Embryonic facial prominence (tissue), 1 donor: ENCODE measurements around the gene MYO15B.
"Not testable (repeated sequence)": the region's sequence is repeated elsewhere in the genome, so short reads cannot be mapped to it uniquely, and the experiment has no call there.

Source experiments
- DNase-seq: peaks from one replicate; pipeline ENCODE4 v3.0.0-alpha.2; 2016; ENCODE audit errors: extremely low spot score

Gene MYO15B

DNA sequence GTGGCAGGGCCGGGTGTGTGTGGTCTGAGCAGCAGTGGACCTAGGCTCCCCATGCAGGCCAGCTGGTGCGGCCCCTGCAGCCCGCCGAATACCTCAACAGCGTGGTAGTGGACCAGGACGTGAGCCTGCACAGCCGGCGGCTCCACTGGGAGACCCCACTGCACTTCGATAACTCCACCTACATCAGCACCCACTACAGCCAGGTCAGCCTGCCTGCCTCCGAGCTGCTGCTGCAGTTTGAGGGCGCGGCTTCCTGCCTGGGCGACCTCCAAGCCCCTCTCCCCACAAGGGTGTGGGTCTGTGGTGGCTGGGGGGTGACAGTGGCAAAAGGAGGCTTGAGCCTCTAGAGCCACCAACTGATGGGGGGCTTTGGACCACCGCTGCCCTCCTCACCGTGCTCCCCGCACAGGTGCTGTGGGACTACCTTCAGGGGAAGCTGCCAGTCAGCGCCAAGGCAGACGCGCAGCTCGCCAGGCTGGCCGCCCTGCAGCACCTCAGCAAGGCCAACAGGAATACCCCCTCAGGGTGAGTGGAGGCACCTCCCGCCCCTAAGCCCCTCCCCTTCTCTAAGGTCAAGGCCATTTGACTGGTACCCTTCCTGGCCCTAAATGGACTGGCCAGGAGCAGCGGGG lies 37.2 kb downstream of the MYO15B start:
- no peak for DNase-seq

DNA sequence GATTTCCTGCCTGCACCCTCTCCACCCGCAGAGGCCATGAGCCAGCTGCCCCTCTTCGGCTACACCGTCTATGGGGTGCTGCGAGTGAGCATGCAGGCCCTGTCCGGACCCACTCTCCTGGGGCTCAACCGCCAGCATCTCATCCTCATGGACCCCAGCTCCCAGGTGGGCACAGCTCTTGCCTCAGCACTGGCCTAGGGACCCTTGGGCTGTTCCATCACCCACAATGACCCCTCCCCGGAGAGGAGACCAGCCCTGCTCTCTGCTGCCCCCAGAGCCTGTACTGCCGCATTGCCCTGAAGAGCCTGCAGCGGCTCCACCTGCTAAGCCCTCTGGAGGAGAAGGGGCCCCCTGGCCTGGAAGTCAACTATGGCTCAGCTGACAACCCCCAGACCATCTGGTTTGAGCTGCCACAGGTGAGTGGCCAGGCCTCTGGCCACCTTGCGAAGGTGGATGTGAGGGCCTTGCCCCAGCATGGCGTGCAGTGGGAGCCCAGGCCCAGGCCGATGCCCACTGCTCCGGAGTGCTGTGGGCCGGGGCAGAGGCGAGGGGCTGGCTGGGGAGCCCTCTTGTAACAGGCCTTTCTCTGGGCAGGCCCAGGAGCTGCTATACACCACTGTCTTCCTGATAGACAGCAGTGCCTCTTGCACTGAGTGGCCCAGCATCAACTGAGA lies 38.4 kb downstream of the MYO15B start:
- DNase-seq, result no peak

DNA sequence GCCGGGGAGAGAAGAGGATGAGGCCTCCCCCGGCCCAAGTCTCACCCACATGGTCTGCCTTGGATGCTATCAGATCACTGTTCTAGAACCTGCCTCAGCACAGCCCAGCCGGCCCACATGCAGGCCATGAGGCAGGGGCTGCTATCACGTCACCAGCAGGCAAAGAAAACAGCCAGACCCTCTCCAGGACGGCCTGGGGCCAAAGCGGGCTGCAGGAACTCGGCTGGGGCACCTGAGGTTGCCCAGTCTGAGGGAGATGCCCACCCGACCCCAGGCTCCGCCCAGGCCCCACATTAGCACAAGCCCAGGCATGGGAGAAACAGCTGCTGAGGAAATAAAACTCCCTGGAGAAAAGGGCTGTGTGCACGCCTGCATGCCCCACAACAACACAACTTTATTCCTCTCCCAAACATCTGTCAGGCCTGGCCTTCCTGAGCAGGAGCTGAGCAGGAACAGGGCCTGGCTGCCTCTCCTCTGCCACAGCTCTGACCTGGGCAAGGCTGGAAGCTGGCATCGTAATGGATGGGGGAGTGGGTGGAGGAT lies 39.0 kb downstream of the MYO15B start:
- DNase-seq, result no peak

DNA sequence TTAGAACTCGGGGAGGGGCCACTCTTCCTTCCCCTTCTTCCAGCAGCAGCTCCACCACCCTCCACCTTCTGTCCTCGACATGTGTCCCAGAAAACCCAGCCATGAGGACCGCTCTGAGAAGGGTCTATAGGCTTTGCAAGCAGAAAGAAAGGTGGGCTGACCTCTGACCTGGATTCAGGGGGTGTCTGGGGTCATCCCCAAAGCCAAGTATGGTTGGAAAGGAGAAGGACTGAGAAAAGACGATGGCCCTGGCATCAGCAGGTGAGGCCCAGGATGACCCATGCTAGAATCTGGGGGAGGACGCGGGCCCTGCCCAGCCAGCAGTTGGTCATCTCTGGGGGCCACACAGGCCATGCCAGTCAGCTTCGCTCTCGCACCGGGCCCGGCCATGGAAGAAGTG lies 39.5 kb downstream of the MYO15B start:
- no peak for DNase-seq

DNA sequence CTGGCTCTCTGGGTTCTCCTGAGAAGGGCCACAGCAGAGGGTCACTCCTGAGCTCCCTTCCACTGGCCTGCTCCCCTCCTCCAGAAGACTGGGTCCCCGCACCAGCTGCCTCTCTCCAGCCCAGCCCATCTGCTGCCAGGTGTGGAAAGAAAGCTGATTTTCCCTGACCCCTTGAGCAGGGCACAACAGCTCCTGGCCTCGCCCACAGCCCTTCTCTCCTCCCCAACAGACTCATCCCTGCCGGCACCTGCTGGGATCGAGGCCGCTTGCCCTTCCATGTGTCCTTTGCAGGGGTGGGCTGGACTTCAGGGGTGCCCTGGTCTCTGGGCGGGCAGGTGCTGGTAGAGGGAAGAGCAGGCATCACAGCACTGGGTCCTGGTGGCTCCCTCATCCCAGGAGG lies 40.8 kb downstream of the MYO15B start:
- DNase-seq, result no peak

DNA sequence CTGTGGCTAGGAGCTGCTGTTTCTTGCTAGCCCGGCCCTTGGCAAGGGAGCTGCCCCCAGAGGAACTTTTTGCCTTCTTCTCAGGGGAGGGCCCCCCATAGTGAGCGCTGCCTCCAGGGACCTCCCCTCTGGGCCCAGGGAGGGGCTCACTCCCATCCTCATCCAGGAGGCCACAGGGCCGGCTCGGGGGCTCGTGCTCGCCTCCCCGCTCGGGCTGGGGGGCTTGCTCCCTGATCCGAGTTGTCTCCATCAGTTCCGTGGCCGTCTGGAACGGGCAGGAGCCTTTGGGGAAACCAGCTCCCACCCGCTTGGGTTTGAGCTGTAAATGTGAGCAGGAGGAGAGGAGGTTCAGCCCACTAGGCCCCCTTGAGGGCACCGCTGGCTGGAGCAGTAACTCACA lies 41.6 kb downstream of the MYO15B start:
- no peak for DNase-seq

DNA sequence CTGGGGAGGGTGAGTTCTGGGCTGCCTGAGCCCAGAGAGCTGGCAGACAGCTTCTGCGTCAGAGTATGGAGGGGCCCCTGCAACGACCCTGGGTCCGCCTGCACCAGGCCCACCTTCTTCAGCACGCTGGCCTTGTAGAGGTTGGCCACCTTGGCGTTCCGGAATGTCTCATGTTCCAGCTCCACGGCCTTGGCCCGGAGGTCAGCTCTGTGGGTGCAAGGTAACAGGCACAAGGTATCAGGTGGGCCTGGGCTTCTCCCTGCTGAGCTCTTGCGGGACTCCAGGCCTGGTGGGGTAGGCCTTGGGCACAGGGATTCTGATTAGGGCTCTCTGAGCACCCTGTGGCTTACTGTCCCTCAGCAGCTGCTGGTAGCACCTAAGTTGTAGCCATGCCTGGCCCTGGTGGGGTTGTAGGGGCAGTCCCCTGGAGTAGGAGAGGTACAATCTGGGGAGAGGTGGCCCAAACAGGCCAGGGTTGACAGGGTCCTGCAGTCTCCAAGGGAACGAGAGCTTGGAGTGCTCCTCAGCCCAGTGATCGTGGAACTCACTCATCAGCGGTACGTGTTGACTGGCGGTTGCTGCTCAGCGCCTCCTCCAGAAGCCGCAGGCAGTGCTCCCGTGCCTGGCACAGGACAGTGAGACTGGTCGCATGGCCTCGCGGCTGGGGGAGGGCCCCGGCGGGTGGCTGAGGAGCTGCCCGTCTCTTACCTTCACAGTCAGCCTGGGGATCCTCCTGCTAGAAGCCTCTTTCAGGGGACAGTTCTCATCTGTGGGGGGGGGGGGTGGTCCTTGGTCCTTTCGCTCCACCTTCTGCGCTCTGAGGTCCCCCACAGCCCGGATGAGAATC lies 42.7 kb downstream of the MYO15B start:
- no peak for DNase-seq

DNA sequence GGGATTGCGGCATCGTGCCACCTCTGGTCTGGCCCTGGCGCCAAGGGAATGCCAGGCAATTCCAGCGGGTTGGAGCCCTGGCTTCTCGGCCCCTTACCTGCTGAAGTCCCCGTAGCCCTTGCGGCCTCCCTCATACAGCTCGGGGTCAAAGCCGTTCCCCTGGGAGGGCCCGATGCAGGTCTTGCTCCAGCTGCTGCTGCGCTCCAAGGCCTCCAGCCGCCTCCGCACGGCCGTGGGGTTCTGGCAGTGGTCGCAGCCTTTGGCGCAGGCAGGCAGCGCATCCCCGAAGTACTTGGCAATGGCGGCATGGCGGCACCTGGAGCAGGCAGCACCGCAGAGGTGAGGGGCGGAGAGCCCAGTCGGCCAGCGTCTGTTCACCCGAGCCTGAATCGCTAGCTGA lies 43.8 kb downstream of the MYO15B start:
- no peak for DNase-seq

DNA sequence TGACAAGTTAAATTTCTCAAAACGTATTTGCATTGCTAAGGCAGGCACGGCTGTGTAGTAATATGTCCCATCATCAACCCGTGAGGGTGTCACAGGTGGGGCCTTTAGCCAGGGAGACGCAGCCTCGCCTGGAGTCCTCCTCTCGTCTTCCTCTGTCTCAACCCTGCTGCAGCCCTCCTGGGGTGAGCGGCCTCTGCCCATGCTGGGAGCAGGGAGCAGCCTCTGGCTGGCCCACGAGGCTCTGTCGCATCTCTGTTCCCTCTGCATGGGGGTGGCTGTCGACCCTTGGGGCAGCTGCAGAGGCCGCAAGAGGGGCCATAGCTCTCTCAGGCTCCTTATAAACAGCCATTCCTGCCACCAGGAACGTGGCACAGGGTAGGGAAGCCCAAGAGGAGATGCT lies 44.8 kb downstream of the MYO15B start:
- no peak for DNase-seq

DNA sequence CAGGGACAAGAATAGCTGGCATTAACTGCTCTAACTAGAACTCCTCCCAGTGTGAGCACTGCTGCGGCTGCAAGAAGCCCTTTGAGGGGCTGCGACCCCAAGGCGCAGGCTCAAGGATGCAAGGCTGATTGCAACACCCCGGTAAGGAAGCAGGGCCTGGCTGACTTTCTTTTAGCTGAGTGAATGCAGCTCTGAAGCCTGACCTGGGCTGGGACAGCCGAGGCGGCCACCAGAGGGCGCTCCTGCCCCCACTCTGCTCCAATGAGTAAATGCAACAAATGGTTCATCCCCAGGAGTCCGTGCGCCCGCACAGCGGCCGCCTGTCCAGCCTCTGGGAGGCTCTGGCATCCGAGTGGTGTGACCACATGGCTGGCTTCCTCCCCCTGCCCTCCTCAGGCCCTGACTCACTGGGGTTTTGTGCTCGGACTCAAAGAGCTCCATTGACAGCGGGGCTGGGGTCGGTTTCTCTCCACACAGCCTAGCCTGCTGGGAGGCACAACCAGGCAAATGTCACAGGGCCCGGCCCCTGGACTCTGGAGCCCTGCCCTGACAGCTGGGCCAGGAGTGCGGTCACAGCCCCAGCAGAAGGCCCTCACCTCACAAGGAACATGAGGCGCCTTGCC lies 45.4 kb downstream of the MYO15B start, which contains the start of gene SMIM5:
SMIM5 (plus strand) TSS at position 572 of the 623 bp plus-strand sequence. CDS start 6,768 bp downstream, outside the sequence.
- DNase-seq, result peak; percentile 29

DNA sequence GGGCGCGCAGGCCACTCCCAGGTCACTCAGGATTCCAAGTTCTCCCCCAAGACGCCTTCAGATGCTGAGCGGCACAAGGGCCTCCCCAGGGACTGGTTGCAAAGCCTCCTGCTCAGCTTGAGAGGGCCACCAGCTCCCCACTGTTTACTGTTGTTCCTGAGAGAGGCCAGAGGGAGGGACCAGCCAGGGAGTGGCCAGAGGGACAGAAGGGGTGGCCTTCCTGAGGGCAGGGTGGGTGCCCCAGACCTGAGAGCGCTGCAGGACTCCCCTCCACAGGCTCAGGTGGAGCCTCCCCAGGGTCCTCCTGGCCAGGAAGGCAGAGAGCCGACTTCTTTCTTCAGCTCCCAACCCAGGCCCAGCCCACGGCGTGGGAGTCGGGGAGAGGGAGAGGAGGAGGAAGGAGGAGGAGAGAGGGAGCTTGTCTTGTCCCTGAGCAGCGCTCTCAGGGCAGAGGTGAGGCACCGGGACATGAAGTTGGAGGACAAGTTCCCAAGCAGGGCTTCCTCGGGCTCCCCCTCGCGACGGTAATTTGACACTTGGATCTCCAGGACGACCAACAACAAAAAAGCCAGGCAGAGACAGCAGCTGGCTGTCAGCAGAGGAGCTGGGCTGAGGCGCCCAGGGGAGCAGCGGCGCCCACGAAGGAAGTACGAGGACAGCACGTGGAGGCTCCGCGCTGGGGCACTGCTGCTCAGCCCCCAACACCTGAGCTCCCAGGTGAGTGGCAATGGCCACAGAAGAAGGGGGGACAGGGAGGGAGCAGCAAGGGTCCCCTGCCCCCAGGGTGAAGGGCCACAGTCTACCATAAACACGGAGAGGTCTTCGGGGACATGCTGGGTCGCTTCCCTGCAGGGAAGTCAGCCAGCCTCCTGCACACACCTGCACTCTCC lies 46.1 kb downstream of the MYO15B start:
- DNase-seq, result peak; percentile 84

DNA sequence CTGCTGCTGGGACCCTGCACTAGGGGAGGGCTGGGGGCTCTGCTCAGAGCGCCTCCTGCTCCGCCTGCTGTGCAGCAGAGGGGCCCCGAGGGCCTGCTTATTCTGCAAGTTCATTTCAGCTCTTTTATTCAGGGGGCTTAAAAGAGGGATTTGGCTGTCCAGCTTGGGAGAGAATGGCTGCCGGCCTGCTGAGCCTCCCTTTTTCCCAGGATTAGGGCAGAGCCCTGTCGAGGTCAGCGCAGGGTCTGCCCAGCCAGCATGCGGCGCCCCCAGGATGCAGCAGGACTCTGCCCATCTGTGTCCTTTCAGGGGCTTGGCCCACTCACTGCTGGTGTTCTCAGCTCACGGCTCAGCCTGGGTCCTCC lies 46.8 kb downstream of the MYO15B start:
- DNase-seq, result no peak

DNA sequence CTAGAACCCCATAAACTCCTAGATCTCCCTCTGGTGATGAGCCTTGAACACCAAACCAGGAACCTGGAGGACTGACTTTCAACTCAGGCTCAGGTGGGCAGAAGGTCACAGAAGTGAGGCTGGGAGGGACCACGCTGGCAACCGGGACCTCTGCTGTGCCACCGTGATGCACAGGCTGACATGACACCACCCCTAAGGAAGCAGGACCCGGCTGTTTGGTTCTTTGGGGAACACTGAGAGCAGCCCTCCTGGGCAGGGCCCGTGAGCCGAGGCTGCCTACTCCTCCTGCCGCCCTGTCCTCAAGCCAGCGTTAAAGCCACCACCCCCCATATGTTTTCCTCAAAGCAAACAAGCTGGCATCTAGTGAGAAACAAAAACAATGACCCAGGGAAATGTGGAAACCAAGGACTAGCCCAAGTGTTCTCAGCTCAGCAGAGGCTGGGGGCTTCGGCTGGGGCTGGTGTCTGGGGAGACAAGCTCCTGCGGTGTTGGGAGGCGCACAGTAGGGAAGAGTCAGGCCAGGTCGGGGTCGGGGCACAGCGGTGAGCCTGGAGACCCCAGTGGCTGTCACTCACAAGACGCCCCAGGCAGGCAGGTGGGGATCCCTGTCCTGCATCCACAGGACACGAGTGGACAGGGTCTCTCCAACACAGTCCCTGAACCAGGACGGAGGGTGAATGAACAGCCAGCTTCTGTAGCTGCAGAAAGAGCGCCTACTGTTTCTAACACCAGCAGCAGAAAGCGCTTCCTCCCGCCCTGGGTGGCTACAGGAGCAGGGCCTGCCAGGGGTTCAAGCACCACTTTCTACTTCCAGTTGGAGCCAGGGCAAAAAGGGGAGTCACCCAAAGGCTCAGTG lies 47.4 kb downstream of the MYO15B start:
- DNase-seq, result no peak

DNA sequence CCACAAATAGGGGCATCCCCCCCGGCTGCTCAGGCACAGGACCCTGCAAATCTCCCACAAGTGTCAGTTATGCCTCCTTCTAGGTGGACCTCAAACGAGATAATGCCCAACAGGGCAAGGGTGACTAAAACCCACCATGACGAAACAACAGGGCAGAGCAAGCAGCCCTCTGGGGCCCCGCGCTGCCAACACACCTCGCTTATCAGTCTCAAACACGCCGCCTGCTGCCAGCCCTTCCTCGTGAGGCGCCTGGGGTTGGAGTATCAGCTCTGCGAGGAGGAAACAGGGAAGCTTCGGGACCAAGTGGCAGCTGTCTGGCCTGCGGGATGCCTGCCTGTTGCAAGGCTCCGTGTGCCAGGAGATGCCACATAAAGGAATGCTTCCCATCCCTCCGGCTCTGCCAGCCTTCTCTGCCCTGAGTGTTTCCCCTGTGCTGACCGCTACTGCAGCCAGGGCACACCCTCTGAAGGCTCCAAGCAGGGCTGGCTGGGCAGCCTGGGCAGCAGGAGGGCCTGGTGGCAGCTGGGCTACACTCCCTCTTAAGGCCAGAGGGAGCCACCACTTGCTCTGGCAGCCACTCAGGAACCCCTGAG lies 48.1 kb downstream of the MYO15B start:
- no peak for DNase-seq

DNA sequence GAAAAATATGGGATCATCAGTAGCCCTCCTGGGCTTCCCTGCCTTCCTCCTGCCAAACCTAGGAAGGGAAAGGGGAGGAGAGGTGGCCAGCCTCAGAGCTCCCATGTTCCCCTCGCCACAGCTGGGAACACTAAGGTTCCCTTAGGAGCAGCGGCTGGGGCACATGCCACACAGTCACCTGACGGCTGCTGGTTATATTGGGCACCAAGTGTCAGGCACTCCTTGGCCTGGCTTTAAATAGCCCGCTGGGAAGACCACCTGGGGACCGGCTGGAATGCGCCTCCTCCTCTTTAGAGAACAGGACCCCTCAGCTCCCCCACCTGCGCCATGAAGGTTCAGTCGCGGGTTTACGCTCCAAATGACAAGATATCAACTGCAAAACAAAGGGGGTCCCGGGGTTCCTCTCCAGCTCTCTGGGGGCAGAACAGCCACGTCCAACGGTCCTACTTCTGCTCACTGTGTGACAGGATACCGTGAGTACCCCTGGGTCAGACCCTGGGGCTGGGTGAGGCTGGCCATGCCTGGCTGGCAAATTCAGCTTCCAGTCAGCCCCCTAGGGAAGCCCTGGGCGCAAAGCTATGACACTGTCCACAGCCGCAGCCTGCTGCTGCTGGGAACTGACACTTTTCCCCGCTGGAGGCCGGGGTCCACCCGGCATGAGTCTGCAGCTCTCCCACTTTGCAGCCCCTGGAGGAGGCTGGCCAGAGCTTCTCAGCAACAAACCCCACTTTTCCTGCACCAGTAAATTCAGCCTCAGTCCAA lies 49.0 kb downstream of the MYO15B start:
- no peak for DNase-seq

DNA sequence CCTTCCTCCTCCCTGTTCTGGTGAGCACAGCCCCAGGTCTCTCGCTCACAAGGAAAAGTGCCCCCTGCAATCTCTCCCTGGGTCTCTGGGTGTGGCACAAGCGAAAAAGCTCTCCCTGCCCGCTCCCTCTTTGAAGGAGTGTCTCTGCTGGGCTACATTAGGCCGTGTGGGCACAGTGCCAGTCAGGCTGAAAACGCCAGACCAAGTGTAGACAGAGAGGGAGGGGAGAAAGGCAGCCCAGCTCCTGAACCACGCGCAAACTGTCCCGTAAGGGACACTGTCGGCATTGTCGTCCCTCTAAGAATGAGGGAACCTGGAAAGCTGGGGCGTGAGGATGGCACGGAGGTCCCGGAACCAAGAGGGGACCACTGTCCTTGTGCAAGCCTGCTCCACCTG lies 49.5 kb downstream of the MYO15B start:
- DNase-seq, result no peak

DNA sequence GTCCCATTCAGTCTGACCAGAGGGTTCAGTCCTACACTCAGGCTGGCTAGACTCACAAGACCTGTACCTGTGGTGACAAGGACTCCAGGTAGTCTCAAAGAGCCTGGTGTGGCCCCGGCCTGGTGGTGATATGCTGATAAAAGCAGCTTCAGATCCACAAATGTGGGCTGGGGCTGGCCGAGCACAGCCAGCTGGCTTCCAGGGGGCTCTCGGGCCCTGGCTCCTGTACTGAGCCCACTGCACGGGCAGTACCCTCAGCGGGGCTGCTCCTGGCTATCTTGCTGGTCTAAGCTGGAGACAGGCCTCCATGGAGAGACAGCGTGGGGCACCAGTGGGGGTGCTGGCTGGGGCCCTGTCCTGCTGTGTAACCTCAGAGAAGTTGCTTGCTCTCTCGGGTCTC lies 50.0 kb downstream of the MYO15B start:
- no peak for DNase-seq

DNA sequence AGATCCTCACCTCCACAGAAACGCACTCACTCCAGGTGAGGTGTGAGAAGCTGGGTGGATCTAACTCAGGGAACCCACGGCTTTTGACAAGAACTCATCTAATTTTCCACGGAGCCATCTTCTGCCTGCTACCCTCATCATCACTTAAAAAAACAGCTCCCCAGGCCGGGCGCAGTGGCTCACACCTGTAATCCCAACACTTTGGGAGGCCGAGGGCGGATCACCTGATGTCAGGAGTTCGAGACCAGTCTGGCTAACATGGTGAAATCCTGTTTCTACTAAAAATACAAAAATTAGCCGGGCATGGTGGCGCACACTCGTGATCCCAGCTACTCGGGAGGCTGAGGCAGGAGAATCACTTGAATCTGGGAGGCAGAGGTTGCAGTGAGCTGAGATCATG lies 50.4 kb downstream of the MYO15B start:
- DNase-seq, result not testable (repeated sequence)

DNA sequence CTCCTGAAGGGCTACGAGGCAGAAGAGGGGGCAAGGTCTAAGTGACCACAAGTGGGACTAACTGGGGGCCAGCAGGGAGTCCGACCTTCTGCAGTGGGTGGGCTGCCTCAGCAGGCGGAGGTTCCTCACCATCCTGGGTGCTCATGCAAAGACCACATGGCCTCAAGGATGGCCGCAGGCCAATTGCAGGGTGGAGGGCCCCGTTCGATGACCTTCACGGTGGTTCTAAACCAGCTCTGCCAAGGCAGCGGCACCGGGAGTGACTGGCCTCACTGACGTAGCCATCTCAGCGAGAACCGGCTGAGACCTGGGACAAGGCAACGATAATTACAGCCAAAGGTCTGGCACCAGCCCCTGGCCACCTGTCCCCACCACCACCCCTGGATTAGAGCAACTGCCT lies 51.3 kb downstream of the MYO15B start:
- DNase-seq, result no peak
